Measurements from ENCODE around the gene CCDC90B.
"Not testable (repeated sequence)": the region's sequence is repeated elsewhere in the genome, so short reads cannot be mapped to it uniquely, and the experiment has no call there.

Gene CCDC90B

DNA sequence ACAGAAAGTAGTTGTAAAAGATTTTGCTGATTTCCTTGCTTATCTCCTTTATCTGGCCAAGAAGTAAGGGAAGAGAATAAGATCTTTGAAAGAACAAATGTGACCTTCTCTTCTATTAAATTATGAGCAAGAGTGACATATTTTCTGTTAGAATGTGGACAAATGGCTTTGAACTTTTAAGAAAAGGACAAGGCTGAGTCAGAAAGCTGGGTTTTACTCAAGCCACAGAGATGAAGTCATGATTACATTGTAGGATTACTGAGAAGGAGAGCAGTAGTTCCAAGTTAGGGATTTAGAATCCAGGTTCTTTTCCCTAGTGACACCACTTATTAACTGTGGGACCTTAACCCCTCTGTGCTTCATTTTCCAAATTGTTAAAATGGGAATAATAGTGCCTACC, 13.5 kb downstream of the CCDC90B start:
- TF ChIP-seq POLR2A (IDR thresholded peaks at IDR 0.05; ENCODE audit: extremely low read depth, insufficient read length), result no peak
- TF ChIP-seq MYC (IDR thresholded peaks at IDR 0.05; ENCODE audit: low read depth, low read length), result no peak
- TF ChIP-seq, protein P1, sequence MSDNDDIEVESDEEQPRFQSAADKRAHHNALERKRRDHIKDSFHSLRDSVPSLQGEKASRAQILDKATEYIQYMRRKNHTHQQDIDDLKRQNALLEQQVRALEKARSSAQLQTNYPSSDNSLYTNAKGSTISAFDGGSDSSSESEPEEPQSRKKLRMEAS (IDR thresholded peaks at IDR 0.05; ENCODE audit: low read depth, low read length), result no peak
- TF ChIP-seq, protein P2, sequence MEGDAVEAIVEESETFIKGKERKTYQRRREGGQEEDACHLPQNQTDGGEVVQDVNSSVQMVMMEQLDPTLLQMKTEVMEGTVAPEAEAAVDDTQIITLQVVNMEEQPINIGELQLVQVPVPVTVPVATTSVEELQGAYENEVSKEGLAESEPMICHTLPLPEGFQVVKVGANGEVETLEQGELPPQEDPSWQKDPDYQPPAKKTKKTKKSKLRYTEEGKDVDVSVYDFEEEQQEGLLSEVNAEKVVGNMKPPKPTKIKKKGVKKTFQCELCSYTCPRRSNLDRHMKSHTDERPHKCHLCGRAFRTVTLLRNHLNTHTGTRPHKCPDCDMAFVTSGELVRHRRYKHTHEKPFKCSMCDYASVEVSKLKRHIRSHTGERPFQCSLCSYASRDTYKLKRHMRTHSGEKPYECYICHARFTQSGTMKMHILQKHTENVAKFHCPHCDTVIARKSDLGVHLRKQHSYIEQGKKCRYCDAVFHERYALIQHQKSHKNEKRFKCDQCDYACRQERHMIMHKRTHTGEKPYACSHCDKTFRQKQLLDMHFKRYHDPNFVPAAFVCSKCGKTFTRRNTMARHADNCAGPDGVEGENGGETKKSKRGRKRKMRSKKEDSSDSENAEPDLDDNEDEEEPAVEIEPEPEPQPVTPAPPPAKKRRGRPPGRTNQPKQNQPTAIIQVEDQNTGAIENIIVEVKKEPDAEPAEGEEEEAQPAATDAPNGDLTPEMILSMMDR (IDR thresholded peaks at IDR 0.05; ENCODE audit: low read depth, low read length), result no peak
- H3K4me3 ChIP-seq (ENCODE audit: low read depth, low read length), result no peak overlapping the region
- no peak for DNase-seq (ENCODE audit: low read depth)

DNA sequence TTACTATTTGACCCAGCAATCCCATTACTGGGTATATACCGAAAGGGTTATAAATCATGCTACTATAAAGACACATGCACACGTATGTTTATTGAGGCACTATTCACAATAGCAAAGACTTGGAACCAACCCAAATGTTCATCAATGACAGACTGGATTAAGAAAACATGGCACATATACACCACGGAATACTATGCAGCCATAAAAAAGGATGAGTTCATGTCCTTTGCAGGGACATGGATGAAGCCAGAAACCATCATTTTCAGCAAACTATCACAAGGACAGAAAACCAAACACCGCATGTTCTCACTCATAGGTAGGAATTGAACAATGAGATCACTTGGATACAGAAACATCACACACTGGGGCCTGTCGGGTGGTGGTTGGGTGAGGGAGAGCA, 14.4 kb downstream of the CCDC90B start:
- not testable (repeated sequence) for DNase-seq (ENCODE audit: low read depth); H3K4me3 ChIP-seq (ENCODE audit: low read depth, low read length)

DNA sequence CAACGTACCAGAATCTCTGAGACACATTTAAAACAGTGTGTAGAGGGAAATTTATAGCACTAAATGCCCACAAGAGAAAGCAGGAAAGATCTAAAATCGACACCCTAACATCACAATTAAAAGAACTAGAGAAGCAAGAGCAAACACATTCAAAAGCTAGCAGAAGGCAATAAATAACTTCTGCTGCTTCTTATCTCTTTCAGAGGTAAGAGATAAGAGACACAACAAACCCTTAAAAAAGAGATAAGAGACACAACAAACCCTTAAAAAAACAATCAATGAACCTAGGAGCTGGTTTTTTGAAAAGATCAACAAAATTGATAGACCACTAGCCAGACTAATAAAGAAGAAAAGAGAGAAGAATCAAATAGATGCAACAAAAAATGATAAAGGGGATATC, 17.1 kb downstream of the CCDC90B start:
- DNase-seq (ENCODE audit: low read depth); H3K4me3 ChIP-seq (ENCODE audit: low read depth, low read length): not testable (repeated sequence)

DNA sequence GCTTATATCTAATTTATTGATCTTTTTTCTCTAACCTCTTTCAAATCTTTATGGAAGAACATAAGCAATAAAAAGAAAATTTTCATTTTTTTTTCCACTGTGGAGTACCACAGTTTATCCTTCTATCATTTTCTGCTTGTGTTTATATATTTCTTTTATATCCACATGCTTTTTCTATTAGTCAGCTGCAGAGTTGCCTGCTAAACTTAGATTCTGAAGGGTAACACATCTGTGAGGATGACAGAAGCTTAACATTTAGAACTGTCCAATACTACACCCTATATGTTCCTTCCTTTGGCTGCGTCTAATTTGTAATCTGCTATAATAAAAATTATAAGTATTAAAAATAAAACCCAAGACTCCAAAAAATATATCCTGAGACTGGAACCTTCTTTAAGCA, 20.8 kb downstream of the CCDC90B start:
- H3K4me3 ChIP-seq (ENCODE audit: low read depth, low read length), result no peak overlapping the region
- no peak for DNase-seq (ENCODE audit: low read depth)
- TF ChIP-seq, protein P1 (IDR thresholded peaks at IDR 0.05; ENCODE audit: low read depth, low read length), result no peak
- TF ChIP-seq POLR2A (IDR thresholded peaks at IDR 0.05; ENCODE audit: extremely low read depth, insufficient read length) (no peak), MYC (IDR thresholded peaks at IDR 0.05; ENCODE audit: low read depth, low read length) (no peak)
- TF ChIP-seq, protein P2 (IDR thresholded peaks at IDR 0.05; ENCODE audit: low read depth, low read length), result no peak

DNA sequence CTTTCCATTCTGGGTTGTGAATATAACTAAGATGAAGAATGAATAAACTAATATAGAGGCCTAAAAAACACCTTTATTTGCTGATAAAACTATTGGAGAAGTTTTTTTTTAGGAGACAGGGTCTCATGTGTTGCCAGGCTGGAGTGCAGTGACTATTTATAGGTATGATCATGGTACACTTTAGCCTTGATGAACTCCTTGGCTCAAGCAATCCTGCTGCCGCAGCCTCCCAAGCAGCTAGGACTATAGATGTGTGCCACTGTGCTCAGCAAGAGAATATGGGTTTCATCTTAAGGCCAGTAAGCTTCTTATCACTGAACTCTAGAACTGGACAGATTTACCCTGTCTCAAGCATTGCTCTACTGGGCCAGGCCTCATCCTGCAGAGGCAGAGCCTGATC, 26.6 kb downstream of the CCDC90B start:
- TF ChIP-seq POLR2A (IDR thresholded peaks at IDR 0.05; ENCODE audit: extremely low read depth, insufficient read length) (no peak), MYC (IDR thresholded peaks at IDR 0.05; ENCODE audit: low read depth, low read length) (no peak)
- TF ChIP-seq, protein P2 (IDR thresholded peaks at IDR 0.05; ENCODE audit: low read depth, low read length), result no peak
- TF ChIP-seq, protein P1 (IDR thresholded peaks at IDR 0.05; ENCODE audit: low read depth, low read length), result no peak
- DNase-seq (ENCODE audit: low read depth), result no peak

DNA sequence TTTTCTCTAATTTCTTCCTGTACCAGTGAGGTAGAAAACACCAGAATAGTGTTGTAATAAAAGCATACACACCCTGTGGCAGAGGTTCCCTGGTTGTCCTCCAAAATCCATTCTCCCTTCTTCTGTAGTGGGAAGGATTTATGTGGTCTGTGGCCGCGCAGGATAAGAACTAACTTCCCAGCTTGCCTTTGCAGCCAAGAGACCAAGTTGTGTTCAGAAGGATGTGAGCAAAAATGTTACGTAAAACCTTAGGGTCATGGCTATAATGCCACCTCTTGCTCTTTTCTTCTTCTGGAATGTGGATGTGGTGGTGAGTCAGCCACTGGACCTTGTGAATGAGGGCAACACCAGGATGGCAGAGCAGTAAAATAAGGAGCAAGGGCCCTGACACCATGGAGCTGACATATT, 28.4 kb downstream of the CCDC90B start:
- no peak overlapping the region for H3K4me3 ChIP-seq (ENCODE audit: low read depth, low read length)
- no peak for TF ChIP-seq POLR2A (IDR thresholded peaks at IDR 0.05; ENCODE audit: extremely low read depth, insufficient read length)
- TF ChIP-seq, protein P1 (IDR thresholded peaks at IDR 0.05; ENCODE audit: low read depth, low read length), result no peak
- TF ChIP-seq, protein P2 (IDR thresholded peaks at IDR 0.05; ENCODE audit: low read depth, low read length), result no peak
- TF ChIP-seq MYC (IDR thresholded peaks at IDR 0.05; ENCODE audit: low read depth, low read length), result no peak
- no peak for DNase-seq (ENCODE audit: low read depth)

More for the DNA sequence above, 26.6 kb downstream of the CCDC90B start:
- H3K4me3 ChIP-seq (ENCODE audit: low read depth, low read length), result no peak overlapping the region

DNA sequence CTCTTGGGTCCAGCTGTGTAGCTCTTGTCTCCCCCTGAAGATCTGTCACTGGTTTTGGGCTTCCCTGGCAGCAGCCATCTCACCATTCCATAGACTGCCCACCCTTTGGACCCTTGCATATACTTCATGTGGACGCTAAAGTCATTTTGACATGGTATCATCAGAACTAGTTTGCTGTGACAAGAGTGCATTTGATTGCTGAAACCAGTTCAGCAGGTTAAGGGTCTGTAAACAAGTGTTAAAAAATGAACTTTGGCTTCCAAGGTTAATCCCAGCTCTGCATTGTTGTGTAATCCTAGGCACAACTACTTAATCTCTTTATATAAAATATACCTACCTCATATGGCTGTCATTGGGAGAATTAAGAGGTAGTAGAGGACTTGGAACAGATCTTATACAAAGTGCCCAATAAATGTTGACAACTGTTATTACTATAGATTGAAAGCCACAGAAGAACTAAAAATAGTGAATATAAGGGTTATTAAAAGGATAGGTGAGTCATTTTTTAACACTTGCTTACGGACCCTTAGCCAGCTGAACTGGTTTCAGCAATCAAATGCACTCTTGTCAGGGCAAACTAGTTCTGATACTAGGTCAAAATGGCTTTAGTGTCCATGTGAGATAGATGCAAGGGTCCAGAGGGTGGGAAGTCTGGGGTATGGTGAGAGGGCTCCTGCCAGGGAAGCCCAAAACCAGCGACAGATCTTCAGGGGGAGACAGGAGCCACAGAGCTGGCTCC, 29.4 kb downstream of the CCDC90B start:
- TF ChIP-seq POLR2A (IDR thresholded peaks at IDR 0.05; ENCODE audit: extremely low read depth, insufficient read length), result no peak
- no peak for TF ChIP-seq MYC (IDR thresholded peaks at IDR 0.05; ENCODE audit: low read depth, low read length)
- TF ChIP-seq, protein P1 (IDR thresholded peaks at IDR 0.05; ENCODE audit: low read depth, low read length), result no peak
- TF ChIP-seq, protein P2 (IDR thresholded peaks at IDR 0.05; ENCODE audit: low read depth, low read length), result no peak
- no peak for DNase-seq (ENCODE audit: low read depth)

More for the DNA sequence above, 29.4 kb downstream of the CCDC90B start:
- H3K4me3 ChIP-seq (ENCODE audit: low read depth, low read length), result no peak overlapping the region

All from NB4 (cell line).